Superior temporal gyrus (tissue), 1 donor: Measurements from ENCODE around the gene ZSWIM7.

Source experiments
- DNase-seq: peaks from one replicate; pipeline ENCODE4 v3.0.0-alpha.2; 2016; ENCODE audit errors: extremely low spot score

Gene ZSWIM7, protein sequence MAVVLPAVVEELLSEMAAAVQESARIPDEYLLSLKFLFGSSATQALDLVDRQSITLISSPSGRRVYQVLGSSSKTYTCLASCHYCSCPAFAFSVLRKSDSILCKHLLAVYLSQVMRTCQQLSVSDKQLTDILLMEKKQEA

DNA sequence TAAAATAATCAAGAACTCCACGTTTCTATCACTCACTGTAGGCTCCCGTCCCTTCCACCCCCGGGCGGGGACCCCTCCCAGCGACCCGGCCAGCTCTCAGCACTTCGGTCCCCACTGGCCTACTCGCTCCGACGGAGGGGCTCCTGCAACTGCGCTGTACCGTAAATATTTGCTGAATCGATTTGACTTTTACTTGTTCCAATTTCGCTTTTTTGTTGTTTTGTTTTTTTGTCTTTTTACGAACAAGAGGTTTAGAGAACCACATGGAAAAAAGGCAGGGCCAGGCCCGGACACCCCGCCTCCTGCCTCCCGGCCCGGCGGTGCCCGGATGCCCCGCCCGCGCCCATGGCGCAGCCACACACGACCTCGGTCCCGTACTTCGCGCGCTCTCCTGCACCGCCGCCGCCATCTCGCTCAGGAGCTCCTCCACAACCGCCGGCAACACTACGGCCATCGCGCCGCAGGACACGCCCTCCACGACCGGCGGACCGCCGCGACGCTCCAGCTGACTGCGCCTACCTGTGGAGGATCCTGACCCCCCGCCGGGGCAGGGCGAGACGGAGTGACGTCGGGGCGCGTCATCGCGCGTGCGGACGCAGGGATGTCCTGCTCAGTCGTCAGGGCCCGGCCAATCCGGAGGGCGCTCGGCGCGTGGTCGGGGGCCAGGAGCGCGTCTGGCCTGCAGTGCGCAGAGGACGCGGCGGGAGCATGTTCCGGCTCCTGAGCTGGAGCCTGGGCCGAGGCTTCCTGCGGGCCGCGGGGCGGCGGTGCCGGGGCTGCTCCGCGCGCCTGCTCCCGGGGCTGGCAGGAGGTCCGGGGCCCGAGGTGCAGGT, at the start of gene ZSWIM7, which contains the start of gene TTC19:
Gene ZSWIM7 (minus strand): TSS at position 564 of the 833 bp plus-strand sequence. CDS start 110 bp downstream, at position 454.
Gene TTC19 (plus strand): TSS at position 684 of the 833 bp plus-strand sequence. CDS start 25 bp downstream, at position 709.
- DNase-seq: peak; percentile 96

DNA sequence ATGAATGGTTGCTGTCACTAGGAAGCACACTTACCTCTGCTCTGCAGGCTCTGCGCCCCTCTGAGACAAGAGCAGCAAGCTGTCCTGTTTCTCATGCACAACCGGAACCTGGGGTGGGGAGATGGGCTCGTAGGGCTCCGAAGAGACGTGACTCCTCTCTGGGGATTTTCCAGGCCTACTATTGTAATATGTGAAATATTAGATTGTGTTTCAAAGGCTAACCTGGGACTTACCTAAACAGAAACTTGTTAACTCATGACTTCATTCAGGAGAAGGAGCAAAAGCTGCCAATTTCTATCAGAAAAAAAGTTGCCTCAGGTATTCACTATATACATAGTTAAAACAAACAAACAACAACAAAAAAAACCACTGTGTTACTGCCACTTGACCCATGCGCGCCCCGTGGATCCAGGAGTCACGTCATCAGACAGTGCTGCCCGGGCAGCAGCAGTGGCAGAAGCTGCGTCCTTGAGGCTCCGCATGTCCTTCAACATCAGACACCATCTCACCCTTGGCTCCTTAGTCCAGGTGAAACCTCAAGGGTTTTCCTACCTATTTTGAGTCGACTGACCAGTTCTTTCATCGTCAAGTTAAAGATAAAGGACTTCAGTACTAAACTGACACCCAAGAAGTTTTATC, 49.4 kb upstream of the ZSWIM7 start:
- no peak for DNase-seq

DNA sequence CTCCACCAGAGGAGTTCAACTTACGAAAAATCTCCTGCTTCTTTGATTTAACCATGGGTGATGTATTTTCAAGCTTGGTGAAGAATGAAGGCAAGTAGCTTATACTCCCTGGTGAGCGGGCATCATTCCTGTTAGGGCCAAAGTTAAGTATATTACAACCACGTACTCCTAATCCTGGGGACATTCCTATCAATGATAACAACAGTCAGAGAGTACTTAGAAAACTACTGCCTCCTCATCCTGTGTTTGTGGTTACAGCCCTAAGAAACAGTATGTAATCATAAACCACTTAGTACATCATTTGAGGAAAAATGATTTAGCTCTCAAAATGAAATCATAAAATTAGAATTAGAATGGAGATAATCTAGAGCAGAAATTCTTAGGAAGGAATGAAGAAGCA, 47.5 kb upstream of the ZSWIM7 start:
- no peak for DNase-seq

DNA sequence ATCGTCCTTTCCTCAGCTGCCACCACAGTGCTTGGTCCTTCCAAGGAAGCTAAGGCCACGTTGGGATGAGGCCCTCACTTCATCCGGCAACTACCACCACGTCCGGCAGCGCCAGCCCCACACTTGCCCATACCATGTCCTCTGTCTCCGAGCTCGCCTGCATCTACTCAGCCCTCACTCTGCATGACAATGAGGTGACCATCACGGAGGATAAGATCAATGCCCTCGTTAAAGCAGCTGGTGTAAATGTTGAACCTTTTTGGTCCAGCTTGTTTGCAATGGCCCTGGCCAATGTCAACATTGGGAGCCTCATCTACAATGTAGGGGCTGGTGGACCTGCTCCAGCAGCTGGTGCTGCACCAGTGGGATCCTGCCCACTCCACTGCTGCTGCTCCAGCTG, 45.0 kb upstream of the ZSWIM7 start:
- DNase-seq: no peak

DNA sequence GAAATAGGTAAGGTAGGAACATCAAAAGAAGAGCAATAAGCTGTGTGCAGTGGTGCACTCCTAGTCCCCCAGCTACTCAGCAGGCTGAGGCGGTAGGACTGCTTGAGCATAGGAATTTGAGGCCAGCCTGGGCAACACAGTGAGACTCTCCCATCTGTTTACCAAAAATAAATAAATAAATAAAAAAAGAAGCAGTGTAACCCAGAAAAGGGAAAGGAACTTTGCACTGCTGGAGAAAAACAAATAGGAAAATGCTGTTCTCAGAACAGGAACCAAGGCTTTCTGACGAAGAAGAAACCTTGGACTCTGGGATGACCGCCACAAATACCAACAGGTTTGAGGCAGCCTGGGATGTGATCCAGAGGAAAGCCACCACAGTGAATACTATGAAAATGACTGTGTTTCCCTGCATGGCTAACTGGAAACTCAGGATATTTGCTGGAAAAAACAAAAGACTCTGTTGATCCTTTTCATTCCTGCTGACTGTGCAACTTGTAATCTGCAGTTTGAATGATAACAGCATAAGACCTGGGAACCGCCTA, 41.3 kb upstream of the ZSWIM7 start:
- DNase-seq: peak; percentile 40

DNA sequence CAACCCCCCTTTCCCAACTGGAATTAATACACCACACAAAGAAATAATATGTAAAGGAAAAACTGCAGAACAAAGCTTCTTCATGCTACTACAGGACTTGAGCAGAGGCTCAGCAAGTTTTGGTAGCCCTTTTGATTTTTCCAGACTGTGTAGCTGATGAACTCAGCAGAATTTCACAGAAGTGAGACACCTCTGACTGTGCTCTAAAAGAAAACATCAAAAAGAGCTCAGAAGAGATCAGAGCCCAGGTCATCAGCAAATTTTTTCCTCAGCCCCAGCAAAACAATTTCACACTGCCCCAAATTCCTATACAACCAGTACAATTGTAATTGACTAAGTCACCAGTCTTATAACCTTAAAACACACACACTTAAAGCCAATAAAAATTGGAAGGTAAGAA, 38.1 kb upstream of the ZSWIM7 start:
- no peak for DNase-seq

DNA sequence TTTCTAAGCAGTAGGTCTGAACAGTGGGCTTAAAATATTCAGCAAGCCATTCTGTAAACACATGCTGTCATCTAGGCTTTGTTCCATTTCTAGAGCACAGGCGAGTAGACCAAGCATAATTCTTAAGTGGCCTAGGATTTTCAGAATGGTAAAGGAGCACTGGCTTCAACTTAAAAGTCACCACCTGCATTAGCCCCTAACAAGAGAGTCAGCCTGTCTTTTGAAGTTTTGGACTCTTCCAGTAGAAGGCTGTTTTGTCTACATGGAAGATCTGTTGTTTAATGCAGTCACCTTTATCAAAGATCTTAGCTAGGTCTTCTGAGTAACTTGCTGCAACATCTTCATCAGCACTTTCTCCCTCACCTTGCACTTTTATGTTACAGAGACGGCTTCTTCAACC, 36.8 kb upstream of the ZSWIM7 start:
- no peak for DNase-seq

DNA sequence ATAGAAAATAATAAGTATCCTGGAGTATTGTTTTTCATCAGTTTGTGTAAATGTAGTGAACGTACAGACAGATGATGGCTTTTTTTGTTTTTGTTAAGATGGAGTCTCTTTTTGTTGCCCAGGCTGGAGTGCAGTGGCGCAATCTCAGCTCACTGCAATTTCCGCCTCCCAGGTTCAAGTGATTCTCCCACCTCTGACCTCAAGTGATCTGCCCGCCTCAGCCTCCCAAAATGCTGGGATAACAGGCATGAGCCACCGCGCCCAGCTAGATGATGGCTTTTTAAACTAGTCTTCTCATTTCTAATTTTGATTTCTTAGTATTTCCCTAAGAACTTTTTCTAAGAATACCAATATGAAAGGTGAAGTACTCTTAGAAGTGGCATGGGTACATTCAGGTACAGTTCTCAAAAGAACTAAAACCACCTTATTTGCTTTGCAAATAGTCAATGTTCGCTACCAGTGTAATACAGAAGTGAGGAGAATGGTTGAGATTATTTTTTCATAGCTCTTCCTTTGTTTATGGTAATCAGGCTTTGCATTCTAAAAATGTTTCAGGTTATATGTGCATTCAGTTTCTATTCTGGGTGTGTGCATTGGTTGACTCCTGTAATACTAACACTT, 34.3 kb upstream of the ZSWIM7 start:
- DNase-seq: no peak

DNA sequence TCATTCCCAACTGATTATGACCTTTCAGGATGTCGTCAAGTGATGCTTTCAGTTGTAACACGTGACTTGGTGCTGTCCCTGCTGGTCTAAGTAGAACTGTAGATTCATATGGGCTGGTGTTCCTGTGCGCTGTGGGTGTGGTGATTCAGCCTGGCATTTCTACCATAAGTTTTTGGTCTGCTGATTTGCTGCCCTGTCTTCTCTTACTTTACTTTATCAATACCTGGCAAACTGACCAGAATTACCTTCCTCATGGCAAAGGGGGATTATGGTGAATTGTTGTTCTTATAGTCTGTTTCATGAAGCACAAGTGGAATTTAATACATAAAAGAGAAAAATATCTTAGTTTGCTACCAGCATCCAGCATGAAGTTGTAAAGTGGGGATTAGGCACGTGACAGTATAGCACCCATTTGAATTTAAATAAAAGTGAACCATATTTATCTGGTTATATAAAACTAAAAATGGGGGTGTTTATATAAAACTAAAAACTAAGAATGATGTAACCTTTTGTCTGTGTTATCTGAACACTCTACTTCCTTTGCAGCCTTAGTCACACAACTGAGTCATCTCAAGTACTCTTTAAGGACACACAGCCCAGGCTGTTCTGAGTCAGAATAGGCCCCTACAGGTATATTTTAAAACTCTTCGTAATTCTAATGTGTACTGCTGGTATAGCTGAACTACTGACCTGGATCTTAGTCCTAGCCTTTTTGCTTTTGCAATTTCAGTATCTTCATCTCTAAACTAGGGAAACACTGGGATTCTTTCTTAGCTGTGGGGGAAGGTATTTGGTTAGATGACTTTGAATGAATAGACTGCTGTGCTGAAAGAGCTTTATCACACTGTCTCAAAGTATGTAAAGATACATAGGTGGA, 28.4 kb upstream of the ZSWIM7 start:
- DNase-seq: peak; percentile 71

DNA sequence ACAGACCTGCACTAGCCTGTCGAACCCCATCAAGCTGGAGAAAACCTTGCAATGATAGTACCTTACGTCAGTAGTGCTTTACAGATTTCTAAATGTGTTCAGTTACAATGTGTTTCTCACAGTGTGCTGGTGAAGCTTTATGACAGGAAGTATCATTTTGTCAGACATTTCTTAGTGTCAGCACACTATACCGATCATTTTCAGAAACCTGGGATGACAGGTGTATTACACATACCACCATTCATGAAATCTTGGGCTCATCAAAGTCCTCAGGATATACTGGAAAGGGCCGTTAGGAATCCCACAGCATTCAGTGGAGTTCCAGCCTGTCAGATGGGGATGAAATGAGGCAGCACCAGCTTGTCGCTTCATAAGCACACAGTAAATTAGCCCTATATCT, 27.4 kb upstream of the ZSWIM7 start:
- DNase-seq: peak; percentile 11

DNA sequence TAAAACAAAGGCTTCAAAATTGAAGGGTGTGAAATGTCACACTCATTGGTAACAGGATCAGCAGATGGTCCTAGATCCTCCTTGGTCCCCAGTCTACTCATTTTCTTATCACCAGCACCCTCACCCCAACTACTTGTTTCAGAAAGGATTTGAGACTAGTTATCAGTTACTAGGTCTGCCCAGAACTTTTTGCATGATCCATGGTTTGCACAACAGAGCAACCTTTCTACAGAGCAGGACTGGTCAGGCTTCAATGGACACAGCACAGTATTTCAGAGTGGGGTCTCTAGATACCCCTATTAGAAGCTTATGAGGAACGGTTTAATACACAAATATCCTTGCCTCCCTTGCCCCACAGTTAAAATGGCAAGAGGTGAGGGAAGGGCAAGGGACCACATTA, 25.7 kb upstream of the ZSWIM7 start:
- no peak for DNase-seq

DNA sequence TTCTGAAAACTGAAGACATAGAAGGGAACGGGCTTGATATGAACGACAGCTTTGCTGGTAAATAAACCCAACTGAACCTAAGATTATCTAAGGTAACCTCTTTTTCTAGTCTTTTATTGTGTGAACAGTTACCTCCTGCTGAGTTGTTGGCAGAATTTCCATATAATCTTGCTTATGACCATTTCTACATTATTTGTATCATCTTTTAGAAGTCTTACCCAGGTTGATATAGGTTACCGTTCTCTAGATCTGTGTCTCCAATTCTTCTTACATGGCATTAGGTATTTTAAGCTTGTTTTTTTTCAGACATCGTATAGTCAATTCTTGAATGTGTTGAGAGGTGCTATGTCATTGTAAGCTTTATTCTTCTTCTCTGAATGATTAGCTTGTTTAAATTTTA, 24.4 kb upstream of the ZSWIM7 start:
- DNase-seq: peak; percentile 13

DNA sequence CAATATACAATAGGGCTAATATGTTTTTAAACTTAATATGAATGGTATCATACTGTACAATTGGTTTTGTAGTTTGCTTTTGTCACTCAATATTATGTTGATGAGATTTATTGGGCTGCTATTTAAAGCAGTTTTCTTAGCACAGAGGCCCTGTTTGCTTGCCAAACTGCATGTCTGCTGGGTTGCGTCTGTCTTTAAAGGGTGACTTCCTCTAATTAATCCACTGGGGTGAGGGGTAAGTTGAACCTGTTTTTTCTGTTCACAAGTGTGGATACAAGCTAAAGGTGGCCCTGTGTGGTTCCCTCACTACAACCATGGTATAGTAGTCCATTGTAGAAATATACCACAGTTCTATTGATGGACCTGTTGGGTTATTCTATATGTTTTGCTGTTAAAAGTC, 19.8 kb upstream of the ZSWIM7 start:
- DNase-seq: no peak

DNA sequence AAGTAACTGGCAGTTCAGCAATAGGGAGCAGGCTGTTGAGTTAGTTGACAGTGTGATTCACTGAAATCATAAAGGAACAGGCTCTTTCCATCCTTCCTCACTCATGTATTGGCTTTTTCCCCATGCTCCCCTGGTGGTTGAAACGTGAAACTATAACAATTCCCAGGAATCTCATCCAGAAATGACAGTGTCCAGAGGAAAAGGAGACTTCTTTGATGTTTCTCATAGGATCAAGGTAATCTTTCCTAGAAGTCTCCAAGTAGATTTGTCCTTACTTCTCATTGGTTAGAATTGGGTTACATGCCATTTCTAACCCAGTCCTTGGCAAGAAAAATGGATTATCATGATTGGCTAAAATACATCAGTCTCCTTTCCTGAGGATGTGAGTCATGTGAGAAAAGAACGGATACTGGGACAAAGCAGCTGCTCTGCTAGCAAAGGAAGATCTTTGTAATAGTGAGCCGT, 14.5 kb upstream of the ZSWIM7 start:
- DNase-seq: peak; percentile 48

DNA sequence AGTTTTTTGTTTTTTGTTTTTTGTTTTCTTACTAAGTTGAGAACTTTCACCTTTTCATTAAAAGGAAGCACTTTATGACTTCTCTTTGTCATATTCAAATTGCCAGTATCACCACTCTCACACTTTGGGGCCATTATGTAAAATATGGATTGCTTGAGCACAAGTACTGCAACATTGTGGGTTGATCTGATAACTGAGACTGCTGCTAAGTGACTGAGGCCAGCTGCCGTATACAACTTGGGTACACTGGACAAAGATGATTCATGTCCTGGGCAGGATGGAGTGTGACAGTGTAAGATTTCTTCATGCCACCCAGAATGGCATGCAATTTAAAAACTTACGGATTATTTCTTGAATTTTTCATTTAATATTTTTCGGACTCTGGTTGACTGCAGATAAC, 7.9 kb upstream of the ZSWIM7 start:
- DNase-seq: no peak

DNA sequence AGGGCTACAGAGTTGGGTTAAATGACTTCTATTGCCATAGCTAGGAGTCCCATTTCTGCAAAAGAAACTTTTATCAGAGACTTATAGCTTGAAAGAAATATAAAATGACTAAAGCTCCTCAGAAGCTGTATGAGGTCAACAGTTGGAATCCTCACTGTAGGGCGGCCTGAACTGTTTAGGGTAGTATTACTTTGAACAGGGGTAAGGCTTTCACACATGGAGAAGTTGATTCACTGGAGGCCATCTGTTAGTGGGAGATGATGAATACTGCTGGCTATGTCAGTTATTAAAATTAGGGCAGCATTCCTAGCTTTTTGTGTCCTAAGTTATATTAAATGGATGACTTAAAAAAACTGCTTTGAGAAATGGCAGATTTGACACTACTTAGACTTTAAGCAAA, 6.1 kb upstream of the ZSWIM7 start:
- no peak for DNase-seq

DNA sequence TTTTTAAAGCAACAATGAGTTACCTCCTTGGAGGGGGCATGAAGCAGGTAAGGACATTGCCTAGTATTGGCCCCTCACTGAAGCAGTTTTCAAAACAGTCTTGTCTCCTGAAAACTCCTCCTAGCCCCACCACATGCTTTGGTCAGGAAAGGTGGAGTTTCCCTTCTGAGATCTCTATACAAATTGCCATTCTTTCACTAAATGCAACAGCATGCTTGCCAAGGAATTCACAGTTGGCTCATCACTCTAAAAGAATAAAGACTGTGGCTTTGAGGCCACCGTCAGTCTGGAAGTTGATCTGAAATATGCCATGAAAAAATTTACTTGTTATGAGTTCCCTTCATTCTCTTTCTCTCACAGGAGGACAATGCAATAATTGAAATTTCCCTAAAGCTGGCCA, 4.3 kb upstream of the ZSWIM7 start:
- DNase-seq: no peak

DNA sequence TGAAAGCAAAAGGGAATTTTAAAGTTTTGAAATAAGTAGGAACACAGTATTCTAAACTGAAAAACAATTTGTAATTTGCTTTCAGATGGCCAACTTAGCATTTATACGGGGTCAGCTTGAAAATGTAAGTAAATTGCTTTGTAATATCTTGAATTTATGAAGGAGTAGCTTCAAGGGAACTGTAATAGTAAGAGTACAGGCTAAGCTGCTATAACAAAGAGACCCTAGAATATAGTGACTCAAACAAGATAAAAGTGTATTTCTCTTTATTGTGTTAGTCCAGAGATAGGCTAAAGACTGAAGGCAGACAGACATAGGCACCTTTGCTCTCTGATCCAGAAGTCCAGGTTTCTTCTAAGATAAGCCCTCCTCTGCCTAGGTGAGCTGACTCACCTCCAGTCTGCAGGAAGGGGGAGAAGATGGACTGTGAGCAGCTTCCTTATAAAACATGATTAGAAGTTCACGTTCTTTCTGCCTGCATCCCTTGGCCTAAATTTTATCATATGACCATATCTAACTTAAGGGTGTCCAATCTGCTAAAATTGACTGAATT, 3.3 kb upstream of the ZSWIM7 start:
- no peak for DNase-seq

DNA sequence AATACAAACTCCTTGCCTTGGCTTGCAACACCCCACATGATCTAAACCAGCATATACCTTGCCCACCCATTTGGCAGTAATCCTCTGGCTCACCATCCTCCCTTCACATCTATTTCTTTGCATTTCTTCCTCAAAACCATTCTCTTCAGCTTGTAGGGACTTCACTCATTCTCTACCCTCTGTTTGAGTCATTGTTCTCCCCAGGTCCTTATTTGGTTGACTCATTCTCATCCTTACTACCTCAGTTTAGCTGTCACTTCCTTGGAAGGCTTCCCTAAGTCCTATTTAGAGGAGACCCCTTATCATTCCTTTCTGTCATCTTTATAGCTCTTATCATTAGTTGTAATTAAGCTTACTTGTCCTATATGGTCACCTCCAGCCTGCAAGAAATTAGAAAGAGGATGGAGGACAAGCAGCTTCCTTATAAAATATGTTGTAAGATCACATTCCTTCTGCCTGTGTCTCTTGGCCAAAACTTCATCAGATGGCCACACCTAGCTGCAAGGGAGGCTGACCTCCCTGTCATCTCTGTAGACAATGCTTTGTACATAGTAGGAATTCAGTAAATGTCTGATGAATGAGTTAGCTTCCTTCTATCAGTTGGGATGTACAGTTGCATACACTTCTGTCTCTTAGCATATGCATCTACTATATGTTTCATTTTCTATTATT, 1.9 kb upstream of the ZSWIM7 start:
- DNase-seq: no peak
